ENCODE results near the gene INPP4B. TPM values are rescaled to one million over a fixed set of nuclear protein-coding genes. Genes with fewer than 3 reads are reported as not detected.

INPP4B gene
- total RNA-seq, 1 experiment from 2014 or later = 0.07 TPM

- H3K79me2 ChIP-seq (ENCODE audit: insufficient read depth, low read length) = no peaks in the 10 kb centered on the region
- no peaks in the 10 kb centered on the region for H3K9me3 ChIP-seq (ENCODE audit: control insufficient read depth, low read depth, low read length)
- Mint-ChIP-seq H3K9me3 (no peaks in the 10 kb centered on the region), H3K36me3 (ENCODE audit: insufficient read depth in 1 of 3, low read depth in 3 of 3) (no peaks in the 10 kb centered on the region), H3K4me3 (no peak overlapping the region), H3K27me3 (ENCODE audit: low read depth) (peaks cover 1% of the 10 kb centered on the region; the same call in 1 of the 2 replicates), H3K4me1 (no peaks in the 10 kb centered on the region), H3K27ac (no peak overlapping the region)
- no peak overlapping the region for H3K27ac ChIP-seq (ENCODE audit: insufficient read length, low read depth, low read length)
- WGBS (ENCODE audit: extremely low coverage, insufficient read length, low lambda C conversion rate) = no CpG with 5 or more reads among the region's 4 CpGs
- no peak overlapping the region for H3K18ac ChIP-seq (ENCODE audit: insufficient read length, low read depth, low read length)
- H3K56ac ChIP-seq (ENCODE audit: insufficient read length, low read depth, low read length) = no peak overlapping the region
- no peak overlapping the region for H4K8ac ChIP-seq (replicated peaks; ENCODE audit: insufficient read length, low read depth, low read length)
- H2AFZ ChIP-seq (ENCODE audit: low read length) = no peak overlapping the region
- no peak overlapping the region for H3K4ac ChIP-seq (ENCODE audit: low read depth, low read length)
- DNase-seq = no peak
- H2AK5ac ChIP-seq (ENCODE audit: insufficient read length, low read length) = no peak overlapping the region
- no peak overlapping the region for H3K23ac ChIP-seq (ENCODE audit: insufficient read length, low read depth, low read length)
- TF ChIP-seq, protein P1, sequence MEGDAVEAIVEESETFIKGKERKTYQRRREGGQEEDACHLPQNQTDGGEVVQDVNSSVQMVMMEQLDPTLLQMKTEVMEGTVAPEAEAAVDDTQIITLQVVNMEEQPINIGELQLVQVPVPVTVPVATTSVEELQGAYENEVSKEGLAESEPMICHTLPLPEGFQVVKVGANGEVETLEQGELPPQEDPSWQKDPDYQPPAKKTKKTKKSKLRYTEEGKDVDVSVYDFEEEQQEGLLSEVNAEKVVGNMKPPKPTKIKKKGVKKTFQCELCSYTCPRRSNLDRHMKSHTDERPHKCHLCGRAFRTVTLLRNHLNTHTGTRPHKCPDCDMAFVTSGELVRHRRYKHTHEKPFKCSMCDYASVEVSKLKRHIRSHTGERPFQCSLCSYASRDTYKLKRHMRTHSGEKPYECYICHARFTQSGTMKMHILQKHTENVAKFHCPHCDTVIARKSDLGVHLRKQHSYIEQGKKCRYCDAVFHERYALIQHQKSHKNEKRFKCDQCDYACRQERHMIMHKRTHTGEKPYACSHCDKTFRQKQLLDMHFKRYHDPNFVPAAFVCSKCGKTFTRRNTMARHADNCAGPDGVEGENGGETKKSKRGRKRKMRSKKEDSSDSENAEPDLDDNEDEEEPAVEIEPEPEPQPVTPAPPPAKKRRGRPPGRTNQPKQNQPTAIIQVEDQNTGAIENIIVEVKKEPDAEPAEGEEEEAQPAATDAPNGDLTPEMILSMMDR (conservative IDR thresholded peaks at IDR 0.05) = no peak
- H3K9ac ChIP-seq (ENCODE audit: extremely low read depth, insufficient read length, low read length) = no peak overlapping the region
- no peaks in the 10 kb centered on the region for H3K4me1 ChIP-seq (ENCODE audit: insufficient read depth, low read length)
- H3K14ac ChIP-seq (ENCODE audit: insufficient read depth, low read length) = no peak overlapping the region
- no peaks in the 10 kb centered on the region for H4K20me1 ChIP-seq (ENCODE audit: control insufficient read depth, insufficient read depth, insufficient read length)
- no peak overlapping the region for H4K91ac ChIP-seq (ENCODE audit: insufficient read length, low read depth, low read length)
- H2BK120ac ChIP-seq (ENCODE audit: low read depth, low read length, poor library complexity, severe bottlenecking) = no peak overlapping the region
- no peak overlapping the region for H3K4me2 ChIP-seq (ENCODE audit: insufficient read depth, insufficient read length, low read length)
- H2BK12ac ChIP-seq (ENCODE audit: insufficient read length, low read depth, low read length) = no peak overlapping the region
- H3T11ph ChIP-seq (ENCODE audit: low read length) = no peak overlapping the region
- H4K5ac ChIP-seq (ENCODE audit: insufficient read length, low read depth, low read length) = no peak overlapping the region
- H2BK20ac ChIP-seq (ENCODE audit: low read depth, low read length, poor library complexity, severe bottlenecking) = no peak overlapping the region
- H3K27me3 ChIP-seq (ENCODE audit: insufficient read depth, low read length) = no peaks in the 10 kb centered on the region
- no peaks in the 10 kb centered on the region for H3K79me1 ChIP-seq (ENCODE audit: insufficient read depth, low read depth, low read length, poor library complexity, severe bottlenecking)
- H2BK15ac ChIP-seq (ENCODE audit: low read depth, low read length) = no peak overlapping the region
- no peaks in the 10 kb centered on the region for H3K23me2 ChIP-seq (ENCODE audit: insufficient read length, low read depth, low read length, poor library complexity, severe bottlenecking)
- H2BK5ac ChIP-seq (ENCODE audit: insufficient read length, low read length) = no peak overlapping the region
Observed at GRCh38 chr4:142777045-142777743, 68.9 kb downstream of the INPP4B start.

All from H9 (cell line).